Measurements from ENCODE around the gene LRRTM4.
A peak's percentile ranks its signal among the peaks of the same experiment; 100 is the strongest.

Gene LRRTM4

GRCh38 chr2:76975752-76976151 is 546.4 kb downstream of the LRRTM4 start:
- in situ Hi-C loops (cut with MboI; ENCODE audit: low pct_unique_long_range_greater_than_20kb, low sequenced_read_pairs, unreplicated experiment), result no loop called here
- DNase-seq (ENCODE audit: low spot score), result no peak
- TF ChIP-seq CTCF (IDR thresholded peaks at IDR 0.05; ENCODE audit: extremely low read depth, insufficient read depth, missing control alignments), result no peak

- no peak for TF ChIP-seq CTCF (IDR thresholded peaks at IDR 0.05; ENCODE audit: extremely low read depth, insufficient read depth, missing control alignments)
- in situ Hi-C loops (cut with MboI; ENCODE audit: low pct_unique_long_range_greater_than_20kb, low sequenced_read_pairs, unreplicated experiment), result no loop called here
- no peak for DNase-seq (ENCODE audit: low spot score)
Observed at GRCh38 chr2:76973610-76974009, 548.6 kb downstream of the LRRTM4 start.

GRCh38 chr2:76965772-76966171 is 556.4 kb downstream of the LRRTM4 start:
- no peak for TF ChIP-seq CTCF (IDR thresholded peaks at IDR 0.05; ENCODE audit: extremely low read depth, insufficient read depth, missing control alignments)
- in situ Hi-C loops (cut with MboI; ENCODE audit: low pct_unique_long_range_greater_than_20kb, low sequenced_read_pairs, unreplicated experiment), result no loop called here
- no peak for DNase-seq (ENCODE audit: low spot score)

- DNase-seq (ENCODE audit: low spot score), result no peak
- in situ Hi-C loops (cut with MboI; ENCODE audit: low pct_unique_long_range_greater_than_20kb, low sequenced_read_pairs, unreplicated experiment), result no loop called here
- no peak for TF ChIP-seq CTCF (IDR thresholded peaks at IDR 0.05; ENCODE audit: extremely low read depth, insufficient read depth, missing control alignments)
Observed at GRCh38 chr2:76958749-76959148, 563.4 kb downstream of the LRRTM4 start.

GRCh38 chr2:76953733-76954347 is 568.3 kb downstream of the LRRTM4 start:
- in situ Hi-C loops (cut with MboI; ENCODE audit: low pct_unique_long_range_greater_than_20kb, low sequenced_read_pairs, unreplicated experiment), result no loop called here
- TF ChIP-seq CTCF (IDR thresholded peaks at IDR 0.05; ENCODE audit: extremely low read depth, insufficient read depth, missing control alignments), result peak; percentile 75
- DNase-seq (ENCODE audit: low spot score), result peak; percentile 7

- TF ChIP-seq CTCF (IDR thresholded peaks at IDR 0.05; ENCODE audit: extremely low read depth, insufficient read depth, missing control alignments), result no peak
- DNase-seq (ENCODE audit: low spot score), result no peak
- in situ Hi-C loops (cut with MboI; ENCODE audit: low pct_unique_long_range_greater_than_20kb, low sequenced_read_pairs, unreplicated experiment), result no loop called here
Observed at GRCh38 chr2:76946631-76947145, 575.5 kb downstream of the LRRTM4 start.
